HepG2 (cell line): ENCODE results near the gene IFNAR1. TPM values are rescaled to one million over a fixed set of nuclear protein-coding genes. Genes with fewer than 3 reads are reported as not detected.

Experiments
- ATM ChIP-seq: fragments of 450-650 bp; IDR thresholded peaks from 2 replicates; pipeline ENCODE4 v1.7.1; 2017; ENCODE audit warnings: mild to moderate bottlenecking, borderline replicate concordance
- ETV6 ChIP-seq: sonication (generic); formaldehyde crosslinking; conservative IDR thresholded peaks from 2 replicates; pipeline ENCODE4 v1.4.0; 2020; ENCODE audit warnings: missing genetic modification reagents
- KAT7 ChIP-seq: IDR thresholded peaks from 2 replicates; pipeline ENCODE4 v1.6.1; 2018; ENCODE audit warnings: borderline replicate concordance, missing compliant biosample characterization
- MAFG ChIP-seq: sonication (generic); formaldehyde crosslinking; IDR thresholded peaks from 2 replicates; pipeline ENCODE4 v1.5.1; 2020; ENCODE audit warnings: mild to moderate bottlenecking, missing genetic modification reagents
- MBNL3 ChIP-seq: fragments of 250-450 bp; sonication (Bioruptor Pico); conservative IDR thresholded peaks from 2 replicates; pipeline ENCODE4 v1.8.0; 2022; ENCODE audit warnings: mild to moderate bottlenecking, inconsistent platforms
- NFE2 ChIP-seq: sonication (generic); formaldehyde crosslinking; IDR thresholded peaks from 2 replicates; pipeline ENCODE4 v1.4.0; 2020; ENCODE audit warnings: missing genetic modification reagents
- NKX3-1 ChIP-seq: sonication (generic); formaldehyde crosslinking; IDR thresholded peaks from 2 replicates; pipeline ENCODE4 v1.5.0; 2020; ENCODE audit warnings: missing genetic modification reagents
- REPIN1 ChIP-seq: sonication (generic); formaldehyde crosslinking; IDR thresholded peaks from 2 replicates; pipeline ENCODE4 v1.8.0; 2022; ENCODE audit warnings: missing genetic modification reagents, low read depth, mild to moderate bottlenecking, borderline replicate concordance
- SALL2 ChIP-seq: sonication (generic); formaldehyde crosslinking; IDR thresholded peaks from 2 replicates; pipeline ENCODE4 v1.8.1; 2023; ENCODE audit warnings: mild to moderate bottlenecking, missing genetic modification reagents, inconsistent platforms
- SMAD9 ChIP-seq: sonication (generic); formaldehyde crosslinking; IDR thresholded peaks from 2 replicates; pipeline ENCODE4 v1.5.1; 2020; ENCODE audit warnings: mild to moderate bottlenecking, missing genetic modification reagents
- SMARCE1 ChIP-seq: fragments of 450-650 bp; IDR thresholded peaks from 2 replicates; pipeline ENCODE4 v1.6.1; 2017; ENCODE audit warnings: borderline replicate concordance
- SOX6 ChIP-seq, 2 experiments: fragments of 450-650 bp in 1 of 2; sonication (generic) in 1 of 2; formaldehyde crosslinking in 1 of 2; IDR thresholded peaks; 2 replicates each; pipeline versions ENCODE4 v1.4.0 to v1.6.1; 2017 to 2020; ENCODE audit warnings: antibody characterized with exemption in 1 of 2, mild to moderate bottlenecking in 1 of 2, missing genetic modification reagents in 1 of 2
- SP5 ChIP-seq: IDR thresholded peaks from 2 replicates; pipeline ENCODE4 v1.6.1; 2016; ENCODE audit warnings: low read depth, borderline replicate concordance
- TOPORS ChIP-seq: sonication (generic); formaldehyde crosslinking; IDR thresholded peaks from 2 replicates; pipeline ENCODE4 v1.8.0; 2023; ENCODE audit warnings: mild to moderate bottlenecking, missing genetic modification reagents
- ZC3H4 ChIP-seq: sonication (generic); formaldehyde crosslinking; IDR thresholded peaks from 2 replicates; pipeline ENCODE4 v1.4.0; 2020; ENCODE audit warnings: missing genetic modification reagents, borderline replicate concordance
- ZNF335 ChIP-seq: sonication (generic); formaldehyde crosslinking; IDR thresholded peaks from 2 replicates; pipeline ENCODE4 v1.4.0; 2020; ENCODE audit warnings: missing genetic modification reagents
- ZNF432 ChIP-seq: sonication (generic); formaldehyde crosslinking; IDR thresholded peaks from 2 replicates; pipeline ENCODE4 v1.5.0; 2020; ENCODE audit warnings: missing genetic modification reagents, mild to moderate bottlenecking, borderline replicate concordance
- ZNF619 ChIP-seq: sonication (generic); formaldehyde crosslinking; IDR thresholded peaks from 2 replicates; pipeline ENCODE4 v1.4.0; 2020; ENCODE audit warnings: mild to moderate bottlenecking, missing genetic modification reagents
- polyA plus RNA-seq, 8 experiments: library from polyadenylated mRNA; depleted of rRNA in 3 of 8; stranded (reverse) in 7 of 8; unstranded in 1 of 8; fragments of >200 nt; fragmentation: Illumina TruSeq in 4 of 8; extraction: Trizol in 4 of 8; gene quantifications; 2 replicates each; pipeline versions ENCODE4 v1.2.1 to v1.2.3, GENCODE V29; 2011 to 2016; ENCODE audit warnings: low read depth in 4 of 8, missing spikeins in 1 of 8, mixed read lengths in 1 of 8; ENCODE audit not compliant: insufficient read depth in 1 of 8
- total RNA-seq, 5 experiments: library from RNA; depleted of rRNA; stranded (reverse); fragments of >200 nt; fragmentation: Illumina TruSeq; extraction: Trizol; gene quantifications; 2 replicates each; pipeline ENCODE4 v1.2.3, GENCODE V29; 2016; ENCODE audit warnings: low read depth in 1 of 5
- TF ChIP-seq, protein P1 (sequence below), 2 experiments: sonication (generic) in 1 of 2; formaldehyde crosslinking in 1 of 2; IDR thresholded peaks; 2 replicates each; pipeline versions ENCODE4 v1.4.0 to v1.6.1; 2018 to 2020; ENCODE audit warnings: missing genetic modification reagents in 2 of 2, borderline replicate concordance in 1 of 2, low read depth in 1 of 2, mild to moderate bottlenecking in 1 of 2, missing biosample characterization in 1 of 2
- TF ChIP-seq, protein P2 (sequence below): sonication (generic); formaldehyde crosslinking; IDR thresholded peaks from 2 replicates; pipeline ENCODE4 v1.4.0; 2020; ENCODE audit warnings: missing genetic modification reagents
- TF ChIP-seq, protein P3 (sequence below): sonication (generic); formaldehyde crosslinking; IDR thresholded peaks from 2 replicates; pipeline ENCODE4 v1.4.0; 2020; ENCODE audit warnings: missing genetic modification reagents; ENCODE audit errors: not compliant biosample characterization
- TF ChIP-seq, protein P4 (sequence below): IDR thresholded peaks from 2 replicates; pipeline ENCODE4 v1.6.1; 2018; ENCODE audit warnings: missing genetic modification reagents

IFNAR1 gene
- total and polyA plus RNA-seq, 2 of the 13 experiments (the other 11 are each of a cell fraction or from before 2014, with no cell fraction given) = 6.7 to 9.3 TPM

DNA sequence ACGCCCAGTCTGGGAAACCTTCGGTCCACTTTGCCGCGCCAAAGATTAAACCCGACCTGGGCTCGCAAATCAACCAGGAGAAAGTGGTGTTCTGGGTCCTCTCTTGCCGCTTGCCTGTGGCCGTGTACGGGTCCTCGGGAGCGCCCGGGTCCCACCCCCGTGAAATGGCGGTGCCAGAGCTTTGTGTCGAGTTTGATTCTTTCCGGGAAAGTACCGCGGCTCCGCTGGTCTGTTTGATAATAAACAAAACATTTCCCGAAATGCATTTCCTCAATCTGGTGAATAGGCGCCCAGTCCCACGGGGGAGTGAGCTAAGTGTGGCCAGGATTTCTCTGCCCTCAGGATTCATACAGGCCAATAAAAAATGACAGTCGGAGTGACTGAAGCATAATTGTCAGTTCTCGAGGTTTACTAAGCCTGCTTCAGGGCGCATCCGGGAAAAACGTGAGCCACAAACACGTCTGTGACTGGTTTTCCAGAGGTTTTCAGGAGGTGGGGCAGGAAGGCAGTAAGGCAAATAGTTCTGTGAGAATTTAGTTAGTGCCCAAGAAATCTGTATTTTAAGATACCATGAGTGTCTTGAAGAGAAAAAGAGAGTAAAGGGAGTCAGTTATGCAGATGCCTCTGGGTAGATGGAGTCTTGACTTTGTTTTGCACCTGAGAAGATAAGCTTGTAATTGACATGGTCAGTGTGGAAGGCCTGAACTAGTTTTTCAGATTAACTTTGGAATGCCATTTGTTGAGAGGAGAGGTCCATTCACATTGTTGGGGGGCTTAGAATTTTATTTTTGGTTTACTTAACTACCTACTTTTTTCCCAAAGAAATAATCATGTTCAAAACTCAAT is 675 bp downstream of the IFNAR1 start (continued):
- TF ChIP-seq, protein P1, sequence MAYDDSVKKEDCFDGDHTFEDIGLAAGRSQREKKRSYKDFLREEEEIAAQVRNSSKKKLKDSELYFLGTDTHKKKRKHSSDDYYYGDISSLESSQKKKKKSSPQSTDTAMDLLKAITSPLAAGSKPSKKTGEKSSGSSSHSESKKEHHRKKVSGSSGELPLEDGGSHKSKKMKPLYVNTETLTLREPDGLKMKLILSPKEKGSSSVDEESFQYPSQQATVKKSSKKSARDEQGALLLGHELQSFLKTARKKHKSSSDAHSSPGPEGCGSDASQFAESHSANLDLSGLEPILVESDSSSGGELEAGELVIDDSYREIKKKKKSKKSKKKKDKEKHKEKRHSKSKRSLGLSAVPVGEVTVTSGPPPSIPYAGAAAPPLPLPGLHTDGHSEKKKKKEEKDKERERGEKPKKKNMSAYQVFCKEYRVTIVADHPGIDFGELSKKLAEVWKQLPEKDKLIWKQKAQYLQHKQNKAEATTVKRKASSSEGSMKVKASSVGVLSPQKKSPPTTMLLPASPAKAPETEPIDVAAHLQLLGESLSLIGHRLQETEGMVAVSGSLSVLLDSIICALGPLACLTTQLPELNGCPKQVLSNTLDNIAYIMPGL (CRISPR knock-in tag; IDR thresholded peaks at IDR 0.05; ENCODE audit: borderline replicate concordance in 1 of 2, low read depth in 1 of 2) = no peak
- TF ChIP-seq MAFG (CRISPR knock-in tag) = no peak
- no peak for TF ChIP-seq REPIN1 (CRISPR knock-in tag)
- TF ChIP-seq, protein P2, sequence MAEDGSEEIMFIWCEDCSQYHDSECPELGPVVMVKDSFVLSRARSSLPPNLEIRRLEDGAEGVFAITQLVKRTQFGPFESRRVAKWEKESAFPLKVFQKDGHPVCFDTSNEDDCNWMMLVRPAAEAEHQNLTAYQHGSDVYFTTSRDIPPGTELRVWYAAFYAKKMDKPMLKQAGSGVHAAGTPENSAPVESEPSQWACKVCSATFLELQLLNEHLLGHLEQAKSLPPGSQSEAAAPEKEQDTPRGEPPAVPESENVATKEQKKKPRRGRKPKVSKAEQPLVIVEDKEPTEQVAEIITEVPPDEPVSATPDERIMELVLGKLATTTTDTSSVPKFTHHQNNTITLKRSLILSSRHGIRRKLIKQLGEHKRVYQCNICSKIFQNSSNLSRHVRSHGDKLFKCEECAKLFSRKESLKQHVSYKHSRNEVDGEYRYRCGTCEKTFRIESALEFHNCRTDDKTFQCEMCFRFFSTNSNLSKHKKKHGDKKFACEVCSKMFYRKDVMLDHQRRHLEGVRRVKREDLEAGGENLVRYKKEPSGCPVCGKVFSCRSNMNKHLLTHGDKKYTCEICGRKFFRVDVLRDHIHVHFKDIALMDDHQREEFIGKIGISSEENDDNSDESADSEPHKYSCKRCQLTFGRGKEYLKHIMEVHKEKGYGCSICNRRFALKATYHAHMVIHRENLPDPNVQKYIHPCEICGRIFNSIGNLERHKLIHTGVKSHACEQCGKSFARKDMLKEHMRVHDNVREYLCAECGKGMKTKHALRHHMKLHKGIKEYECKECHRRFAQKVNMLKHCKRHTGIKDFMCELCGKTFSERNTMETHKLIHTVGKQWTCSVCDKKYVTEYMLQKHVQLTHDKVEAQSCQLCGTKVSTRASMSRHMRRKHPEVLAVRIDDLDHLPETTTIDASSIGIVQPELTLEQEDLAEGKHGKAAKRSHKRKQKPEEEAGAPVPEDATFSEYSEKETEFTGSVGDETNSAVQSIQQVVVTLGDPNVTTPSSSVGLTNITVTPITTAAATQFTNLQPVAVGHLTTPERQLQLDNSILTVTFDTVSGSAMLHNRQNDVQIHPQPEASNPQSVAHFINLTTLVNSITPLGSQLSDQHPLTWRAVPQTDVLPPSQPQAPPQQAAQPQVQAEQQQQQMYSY (CRISPR knock-in tag) = 0 out of 2 replicates have a peak, but pooled peaks have one; percentile 43
- TF ChIP-seq NFE2 = no peak
- no peak for TF ChIP-seq ATM
- no peak for TF ChIP-seq SMARCE1
- TF ChIP-seq ZNF432 (CRISPR knock-in tag) = no peak
- TF ChIP-seq ZNF619 (CRISPR knock-in tag) = no peak
- no peak for TF ChIP-seq KAT7 (CRISPR knock-in tag)
- TF ChIP-seq ETV6 (CRISPR knock-in tag) = 0 out of 2 replicates have a peak, but pooled peaks have one; percentile 32
- TF ChIP-seq SP5 (CRISPR knock-in tag) = no peak
- no peak for TF ChIP-seq TOPORS (CRISPR knock-in tag)
- TF ChIP-seq SALL2 (CRISPR knock-in tag) = no peak
- TF ChIP-seq ZC3H4 = no peak
- no peak for TF ChIP-seq MBNL3 (CRISPR knock-in tag)
- no peak for TF ChIP-seq SMAD9 (CRISPR knock-in tag)
- peak; percentile 69; the same call in 1 of the 2 replicates for TF ChIP-seq NKX3-1 (CRISPR knock-in tag)
- TF ChIP-seq ZNF335 (CRISPR knock-in tag) = no peak
- TF ChIP-seq, protein P3, sequence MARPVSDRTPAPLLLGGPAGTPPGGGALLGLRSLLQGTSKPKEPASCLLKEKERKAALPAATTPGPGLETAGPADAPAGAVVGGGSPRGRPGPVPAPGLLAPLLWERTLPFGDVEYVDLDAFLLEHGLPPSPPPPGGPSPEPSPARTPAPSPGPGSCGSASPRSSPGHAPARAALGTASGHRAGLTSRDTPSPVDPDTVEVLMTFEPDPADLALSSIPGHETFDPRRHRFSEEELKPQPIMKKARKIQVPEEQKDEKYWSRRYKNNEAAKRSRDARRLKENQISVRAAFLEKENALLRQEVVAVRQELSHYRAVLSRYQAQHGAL (CRISPR knock-in tag) = no peak
- TF ChIP-seq, protein P4, sequence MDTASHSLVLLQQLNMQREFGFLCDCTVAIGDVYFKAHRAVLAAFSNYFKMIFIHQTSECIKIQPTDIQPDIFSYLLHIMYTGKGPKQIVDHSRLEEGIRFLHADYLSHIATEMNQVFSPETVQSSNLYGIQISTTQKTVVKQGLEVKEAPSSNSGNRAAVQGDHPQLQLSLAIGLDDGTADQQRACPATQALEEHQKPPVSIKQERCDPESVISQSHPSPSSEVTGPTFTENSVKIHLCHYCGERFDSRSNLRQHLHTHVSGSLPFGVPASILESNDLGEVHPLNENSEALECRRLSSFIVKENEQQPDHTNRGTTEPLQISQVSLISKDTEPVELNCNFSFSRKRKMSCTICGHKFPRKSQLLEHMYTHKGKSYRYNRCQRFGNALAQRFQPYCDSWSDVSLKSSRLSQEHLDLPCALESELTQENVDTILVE (CRISPR knock-in tag) = 0 out of 2 replicates have a peak, but pooled peaks have one; percentile 29
- no peak for TF ChIP-seq SOX6 (IDR thresholded peaks at IDR 0.05)
- TF ChIP-seq SOX6 (CRISPR knock-in tag; IDR thresholded peaks at IDR 0.05) = no peak; the same call in 1 of the 2 replicates
